Astrocyte (in vitro differentiated cells and primary cell): ENCODE results near the gene TEKT3. TPM values are rescaled to one million over a fixed set of nuclear protein-coding genes. Genes with fewer than 3 reads are reported as not detected.

Experiments
- DNase-seq: peaks from one replicate; pipeline ENCODE4 v3.0.0-alpha.2; 2010; ENCODE audit warnings: low read depth
- FAIRE-seq: peaks from 2 replicates; lab custom pipeline; 2011; peaks lifted over from hg19 to GRCh38; lab: Jason Lieb, UNC
- H2AFZ ChIP-seq: 2 replicates; pipeline ENCODE4 v1.6.0; 2012; ENCODE audit warnings: low read depth, low read length, inconsistent platforms
- H3K27ac ChIP-seq: 2 replicates; pipeline ENCODE4 v1.5.1; 2011; ENCODE audit warnings: low read depth, low read length, inconsistent platforms
- H3K27me3 ChIP-seq: 2 replicates; pipeline ENCODE4 v1.6.0; 2011; ENCODE audit warnings: low read length, inconsistent platforms; ENCODE audit not compliant: insufficient read depth
- H3K36me3 ChIP-seq: 2 replicates; pipeline ENCODE4 v1.5.1; 2011; ENCODE audit warnings: low read length, inconsistent platforms; ENCODE audit not compliant: insufficient read depth
- H3K4me1 ChIP-seq: 2 replicates; pipeline ENCODE4 v1.5.1; 2011; ENCODE audit warnings: low read length, inconsistent platforms; ENCODE audit not compliant: insufficient read depth
- H3K4me2 ChIP-seq: 2 replicates; pipeline ENCODE4 v1.6.0; 2012; ENCODE audit warnings: low read length, inconsistent platforms
- H3K4me3 ChIP-seq: 2 replicates; pipeline ENCODE4 v1.5.1; 2011; ENCODE audit warnings: low read depth, mild to moderate bottlenecking, low read length, inconsistent platforms; ENCODE audit not compliant: insufficient read depth
- H3K79me2 ChIP-seq: 2 replicates; pipeline ENCODE4 v1.6.0; 2012; ENCODE audit warnings: mild to moderate bottlenecking, low read length, inconsistent platforms; ENCODE audit not compliant: insufficient read depth
- H3K9ac ChIP-seq: 2 replicates; pipeline ENCODE4 v1.6.0; 2012; ENCODE audit warnings: mild to moderate bottlenecking, low read length, inconsistent platforms
- H3K9me3 ChIP-seq: 2 replicates; pipeline ENCODE4 v1.5.1; 2012; ENCODE audit warnings: low read depth, mild to moderate bottlenecking, low read length, inconsistent platforms; ENCODE audit not compliant: insufficient read depth
- H4K20me1 ChIP-seq: 2 replicates; pipeline ENCODE4 v1.6.0; 2012; ENCODE audit warnings: low read length, inconsistent platforms; ENCODE audit not compliant: insufficient read depth
- H3K27ac Mint-ChIP-seq: one replicate; pipeline ENCODE4 v1.8.0; 2021; ENCODE audit warnings: mild to moderate bottlenecking, mixed read lengths; ENCODE audit not compliant: unreplicated experiment
- H3K27me3 Mint-ChIP-seq: one replicate; pipeline ENCODE4 v1.8.0; 2021; ENCODE audit warnings: low read depth, mixed read lengths; ENCODE audit not compliant: unreplicated experiment
- H3K36me3 Mint-ChIP-seq: one replicate; pipeline ENCODE4 v1.8.0; 2021; ENCODE audit warnings: low read depth, mixed read lengths; ENCODE audit not compliant: unreplicated experiment
- H3K4me1 Mint-ChIP-seq: one replicate; pipeline ENCODE4 v1.8.0; 2021; ENCODE audit warnings: low read depth, mixed read lengths; ENCODE audit not compliant: unreplicated experiment
- H3K4me3 Mint-ChIP-seq: one replicate; pipeline ENCODE4 v1.8.0; 2021; ENCODE audit warnings: mild to moderate bottlenecking, moderate library complexity, mixed read lengths; ENCODE audit not compliant: unreplicated experiment
- H3K9me3 Mint-ChIP-seq: one replicate; pipeline ENCODE4 v1.8.0; 2021; ENCODE audit warnings: mild to moderate bottlenecking, mixed read lengths; ENCODE audit not compliant: unreplicated experiment
- CTCF ChIP-seq: IDR thresholded peaks from 2 replicates; pipeline ENCODE4 v1.5.1; 2011; ENCODE audit warnings: low read depth, mild to moderate bottlenecking, inconsistent platforms, low read length, moderate library complexity; ENCODE audit not compliant: insufficient read depth
- EZH2 ChIP-seq: IDR thresholded peaks from 2 replicates; pipeline ENCODE4 v1.6.1; 2012; ENCODE audit warnings: mild to moderate bottlenecking, low read length, inconsistent platforms; ENCODE audit not compliant: insufficient read depth
- total RNA-seq: library from RNA; stranded (reverse); gene quantifications from 2 replicates; pipeline ENCODE4 v1.2.1, GENCODE V29; 2021

The TEKT3 gene
- total RNA-seq, 1 donor from 2014 or later: not detected

- Mint-ChIP-seq H3K4me3 (no peak overlapping the region), H3K36me3 (no peaks in the 10 kb centered on the region), H3K27me3 (no peaks in the 10 kb centered on the region), H3K4me1 (peaks cover 14% of the 10 kb centered on the region), H3K27ac (no peak overlapping the region), H3K9me3 (no peaks in the 10 kb centered on the region)
- no peak overlapping the region for H3K9ac ChIP-seq
- no peak overlapping the region for H2AFZ ChIP-seq
- TF ChIP-seq CTCF (no peak), EZH2 (no peak)
- H3K27ac ChIP-seq: no peak overlapping the region
- H3K27me3 ChIP-seq: no peaks in the 10 kb centered on the region
- no peak for DNase-seq
- H3K79me2 ChIP-seq: no peaks in the 10 kb centered on the region
- FAIRE-seq: no peak
- H4K20me1 ChIP-seq: no peaks in the 10 kb centered on the region
- no peaks in the 10 kb centered on the region for H3K36me3 ChIP-seq
- H3K4me2 ChIP-seq: no peak overlapping the region
- no peaks in the 10 kb centered on the region for H3K9me3 ChIP-seq
- peaks cover 10% of the 10 kb centered on the region for H3K4me1 ChIP-seq
- H3K4me3 ChIP-seq: no peak overlapping the region
Measured at GRCh38 chr17:15309236-15309635, 32.2 kb downstream of the TEKT3 start.

GRCh38 chr17:15308758-15309157 lies 32.6 kb downstream of the TEKT3 start:
- Mint-ChIP-seq H3K9me3 (no peaks in the 10 kb centered on the region), H3K27ac (no peak overlapping the region), H3K27me3 (no peaks in the 10 kb centered on the region), H3K36me3 (no peaks in the 10 kb centered on the region), H3K4me1 (peaks cover 14% of the 10 kb centered on the region), H3K4me3 (no peak overlapping the region)
- FAIRE-seq: no peak
- TF ChIP-seq CTCF (no peak), EZH2 (no peak)
- no peaks in the 10 kb centered on the region for H4K20me1 ChIP-seq
- no peak overlapping the region for H2AFZ ChIP-seq
- no peaks in the 10 kb centered on the region for H3K79me2 ChIP-seq
- H3K9me3 ChIP-seq: no peaks in the 10 kb centered on the region
- H3K9ac ChIP-seq: no peak overlapping the region
- no peak overlapping the region for H3K4me2 ChIP-seq
- no peak overlapping the region for H3K27ac ChIP-seq
- no peaks in the 10 kb centered on the region for H3K27me3 ChIP-seq
- peaks cover 10% of the 10 kb centered on the region for H3K4me1 ChIP-seq
- no peak for DNase-seq
- no peaks in the 10 kb centered on the region for H3K36me3 ChIP-seq
- H3K4me3 ChIP-seq: no peak overlapping the region

DNA sequence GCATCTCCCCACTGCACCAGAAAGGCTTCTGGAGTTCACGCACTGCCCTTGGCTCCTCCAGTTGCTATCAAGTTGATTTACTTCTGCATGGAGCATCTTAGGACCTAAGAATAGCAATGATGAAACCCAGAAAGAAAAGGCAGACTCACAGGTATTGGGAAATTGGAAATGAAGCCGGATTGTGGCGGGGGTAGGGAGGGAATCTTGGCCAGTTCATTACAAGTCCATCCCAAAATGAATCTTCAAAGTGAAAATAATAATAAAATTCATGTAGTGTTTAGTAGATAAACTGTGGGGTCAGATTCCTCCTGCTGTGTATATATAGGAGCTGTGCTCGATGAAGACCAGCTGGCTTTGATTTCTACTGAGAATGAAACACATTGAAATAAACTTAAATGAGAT lies 33.7 kb downstream of the TEKT3 start:
- H4K20me1 ChIP-seq: no peaks in the 10 kb centered on the region

More for the DNA sequence above, 33.7 kb downstream of the TEKT3 start:
- H2AFZ ChIP-seq: no peak overlapping the region
- TF ChIP-seq EZH2: no peak
- TF ChIP-seq CTCF: no peak
- H3K9me3 ChIP-seq: no peaks in the 10 kb centered on the region
- Mint-ChIP-seq H3K36me3 (no peaks in the 10 kb centered on the region), H3K4me1 (peaks cover 14% of the 10 kb centered on the region), H3K4me3 (no peak overlapping the region), H3K9me3 (no peaks in the 10 kb centered on the region), H3K27me3 (peaks cover 3% of the 10 kb centered on the region), H3K27ac (no peak overlapping the region)
- DNase-seq (no peak), FAIRE-seq (no peak)
- H3K4me1 ChIP-seq: peaks cover 10% of the 10 kb centered on the region
- H3K27ac ChIP-seq: no peak overlapping the region
- no peaks in the 10 kb centered on the region for H3K27me3 ChIP-seq
- no peak overlapping the region for H3K4me2 ChIP-seq
- H3K4me3 ChIP-seq: no peak overlapping the region
- H3K9ac ChIP-seq: no peak overlapping the region
- H3K36me3 ChIP-seq: no peaks in the 10 kb centered on the region
- no peaks in the 10 kb centered on the region for H3K79me2 ChIP-seq
